ENCODE measurements around the gene POLR1D. TPM values are rescaled to one million over a fixed set of nuclear protein-coding genes. Genes with fewer than 3 reads are reported as not detected.

POLR1D gene
- 86.6 and 88.3 TPM in 2 replicates for total RNA-seq (2014; rRNA removed; shearing (Covaris generic))

GRCh38 chr13:27621366-27622101 lies at the start of gene POLR1D:
Gene POLR1D, plus strand, starts transcription at chr13:27621892. Its CDS starts 92 bp downstream, at chr13:27621984.
- DNase-seq (ENCODE audit: low spot score): peak; percentile 46

GRCh38 chr13:27572234-27572901 lies 49.3 kb upstream of the POLR1D start:
- no peak for DNase-seq (ENCODE audit: low spot score)

- peak; percentile 1 for DNase-seq (ENCODE audit: low spot score)
These were observed 48.4 kb upstream of the POLR1D start for GRCh38 chr13:27573265-27573664.

- DNase-seq (ENCODE audit: low spot score): no peak
These were observed 47.0 kb upstream of the POLR1D start for GRCh38 chr13:27574661-27575060.

GRCh38 chr13:27578121-27579030 lies 43.3 kb upstream of the POLR1D start:
- peak; percentile 14 for DNase-seq (ENCODE audit: low spot score)

GRCh38 chr13:27583645-27584044 lies 38.0 kb upstream of the POLR1D start:
- DNase-seq (ENCODE audit: low spot score): peak; percentile 23

- DNase-seq (ENCODE audit: low spot score): no peak
These were observed 34.5 kb upstream of the POLR1D start for GRCh38 chr13:27587095-27587746.

GRCh38 chr13:27588405-27588804 lies 33.3 kb upstream of the POLR1D start:
- no peak for DNase-seq (ENCODE audit: low spot score)

GRCh38 chr13:27592865-27593264 lies 28.8 kb upstream of the POLR1D start:
- no peak for DNase-seq (ENCODE audit: low spot score)

GRCh38 chr13:27593267-27593666 lies 28.4 kb upstream of the POLR1D start:
- no peak for DNase-seq (ENCODE audit: low spot score)

GRCh38 chr13:27595055-27595811 lies 26.5 kb upstream of the POLR1D start:
- peak; percentile 36 for DNase-seq (ENCODE audit: low spot score)

- no peak for DNase-seq (ENCODE audit: low spot score)
These were observed 22.6 kb upstream of the POLR1D start for GRCh38 chr13:27599096-27599495.

- DNase-seq (ENCODE audit: low spot score): peak; percentile 74
These were observed 21.7 kb upstream of the POLR1D start for GRCh38 chr13:27599845-27600553.

GRCh38 chr13:27600711-27601110 lies 21.0 kb upstream of the POLR1D start:
- no peak for DNase-seq (ENCODE audit: low spot score)

- DNase-seq (ENCODE audit: low spot score): no peak
These were observed 20.5 kb upstream of the POLR1D start for GRCh38 chr13:27601208-27601607.

GRCh38 chr13:27601803-27602202 lies 19.9 kb upstream of the POLR1D start:
- DNase-seq (ENCODE audit: low spot score): no peak

GRCh38 chr13:27605099-27605498 lies 16.6 kb upstream of the POLR1D start:
- DNase-seq (ENCODE audit: low spot score): no peak

- no peak for DNase-seq (ENCODE audit: low spot score)
These were observed 16.0 kb upstream of the POLR1D start for GRCh38 chr13:27605610-27606200.

- peak; percentile 43 for DNase-seq (ENCODE audit: low spot score)
These were observed 14.6 kb upstream of the POLR1D start for GRCh38 chr13:27607125-27607524.

- no peak for DNase-seq (ENCODE audit: low spot score)
These were observed 8.1 kb upstream of the POLR1D start for GRCh38 chr13:27613628-27614027.
